Measurements from ENCODE around the gene SOD1. TPM values are rescaled to one million over a fixed set of nuclear protein-coding genes. Genes with fewer than 3 reads are reported as not detected.
A peak's percentile ranks its signal among the peaks of the same experiment; 100 is the strongest.

Gene SOD1
- total and polyA plus RNA-seq, 10 of the 15 experiments (the other 5 are each of a cell fraction or from before 2014, with no cell fraction given): 171 to 710 (median 313) TPM

DNA sequence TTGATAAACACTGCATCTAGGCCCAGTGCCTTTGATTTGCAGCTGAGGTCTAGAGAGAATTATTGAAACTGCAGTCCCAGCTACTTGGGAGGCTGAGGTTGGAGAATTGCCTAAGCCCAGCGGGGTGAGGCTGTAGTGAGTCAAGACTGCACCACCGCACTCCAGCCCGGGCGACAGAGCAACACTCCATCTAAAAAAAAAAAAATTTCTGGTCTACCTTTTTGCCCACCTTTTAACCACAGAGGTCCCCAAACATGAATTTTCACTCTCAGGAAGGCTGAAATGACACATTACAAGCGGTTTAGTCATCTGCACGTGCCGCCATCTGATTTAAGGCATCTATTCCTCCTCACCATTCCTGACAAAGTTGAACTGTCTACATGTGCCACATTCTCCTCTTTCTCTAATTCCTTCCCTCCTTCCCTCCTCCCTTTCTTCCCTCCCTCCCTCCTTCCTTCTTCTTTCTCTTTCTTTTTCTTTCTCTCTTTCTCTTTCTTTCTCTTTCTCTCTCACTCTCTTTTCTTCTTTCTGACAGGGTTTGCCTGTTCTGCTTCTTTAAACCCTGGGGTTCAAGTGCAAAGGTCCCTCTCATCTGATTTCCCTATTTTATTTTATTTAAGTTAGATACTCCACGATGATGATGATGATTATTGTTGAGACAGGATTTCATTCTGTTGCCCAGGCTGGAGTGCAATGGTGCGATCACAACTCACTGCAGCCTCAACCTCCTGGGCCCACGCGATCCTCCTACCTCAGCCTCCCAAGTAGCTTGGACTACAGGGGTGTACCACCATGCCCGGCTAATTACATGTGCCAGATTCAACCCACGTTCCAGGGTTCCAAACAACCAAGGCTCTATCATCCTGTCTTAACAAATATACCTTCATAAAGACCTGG lies 3.0 kb upstream of the SOD1 start (continued):
- TF ChIP-seq BHLHE40 (IDR thresholded peaks at IDR 0.05; ENCODE audit: borderline replicate concordance in 1 of 2, low read depth in 2 of 2, low read length in 1 of 2) (peak; percentile 87 to 88; a peak in 3 of 4 replicates), RAD21 (IDR thresholded peaks at IDR 0.05; ENCODE audit: insufficient read depth, low read depth, low read length) (no peak), DPF2 (IDR thresholded peaks at IDR 0.05) (no peak), TARDBP (IDR thresholded peaks at IDR 0.05; ENCODE audit: borderline replicate concordance) (no peak), TBL1XR1 (IDR thresholded peaks at IDR 0.05; ENCODE audit: low read depth, low read length) (no peak), MTA2 (IDR thresholded peaks at IDR 0.05; ENCODE audit: low read depth) (0 out of 2 replicates have a peak, but pooled peaks have one; percentile 19), RUNX3 (IDR thresholded peaks at IDR 0.05; ENCODE audit: low read length) (peak; percentile 90), BMI1 (IDR thresholded peaks at IDR 0.05; ENCODE audit: borderline replicate concordance) (no peak), MEF2A (IDR thresholded peaks at IDR 0.05; ENCODE audit: insufficient read depth, low read depth, low read length) (no peak), CHD2 (IDR thresholded peaks at IDR 0.05; ENCODE audit: borderline replicate concordance, low read depth, low read length) (no peak), NRF1 (conservative IDR thresholded peaks at IDR 0.05; ENCODE audit: low read depth, low read length) (no peak), SIN3A (IDR thresholded peaks at IDR 0.05; ENCODE audit: low read depth, low read length) (no peak), KDM1A (IDR thresholded peaks at IDR 0.05; ENCODE audit: borderline replicate concordance) (no peak)
- TF ChIP-seq, protein P1, sequence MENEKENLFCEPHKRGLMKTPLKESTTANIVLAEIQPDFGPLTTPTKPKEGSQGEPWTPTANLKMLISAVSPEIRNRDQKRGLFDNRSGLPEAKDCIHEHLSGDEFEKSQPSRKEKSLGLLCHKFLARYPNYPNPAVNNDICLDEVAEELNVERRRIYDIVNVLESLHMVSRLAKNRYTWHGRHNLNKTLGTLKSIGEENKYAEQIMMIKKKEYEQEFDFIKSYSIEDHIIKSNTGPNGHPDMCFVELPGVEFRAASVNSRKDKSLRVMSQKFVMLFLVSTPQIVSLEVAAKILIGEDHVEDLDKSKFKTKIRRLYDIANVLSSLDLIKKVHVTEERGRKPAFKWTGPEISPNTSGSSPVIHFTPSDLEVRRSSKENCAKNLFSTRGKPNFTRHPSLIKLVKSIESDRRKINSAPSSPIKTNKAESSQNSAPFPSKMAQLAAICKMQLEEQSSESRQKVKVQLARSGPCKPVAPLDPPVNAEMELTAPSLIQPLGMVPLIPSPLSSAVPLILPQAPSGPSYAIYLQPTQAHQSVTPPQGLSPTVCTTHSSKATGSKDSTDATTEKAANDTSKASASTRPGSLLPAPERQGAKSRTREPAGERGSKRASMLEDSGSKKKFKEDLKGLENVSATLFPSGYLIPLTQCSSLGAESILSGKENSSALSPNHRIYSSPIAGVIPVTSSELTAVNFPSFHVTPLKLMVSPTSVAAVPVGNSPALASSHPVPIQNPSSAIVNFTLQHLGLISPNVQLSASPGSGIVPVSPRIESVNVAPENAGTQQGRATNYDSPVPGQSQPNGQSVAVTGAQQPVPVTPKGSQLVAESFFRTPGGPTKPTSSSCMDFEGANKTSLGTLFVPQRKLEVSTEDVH (IDR thresholded peaks at IDR 0.05; ENCODE audit: low read depth, partially characterized antibody): no peak
- TF ChIP-seq, protein P2, sequence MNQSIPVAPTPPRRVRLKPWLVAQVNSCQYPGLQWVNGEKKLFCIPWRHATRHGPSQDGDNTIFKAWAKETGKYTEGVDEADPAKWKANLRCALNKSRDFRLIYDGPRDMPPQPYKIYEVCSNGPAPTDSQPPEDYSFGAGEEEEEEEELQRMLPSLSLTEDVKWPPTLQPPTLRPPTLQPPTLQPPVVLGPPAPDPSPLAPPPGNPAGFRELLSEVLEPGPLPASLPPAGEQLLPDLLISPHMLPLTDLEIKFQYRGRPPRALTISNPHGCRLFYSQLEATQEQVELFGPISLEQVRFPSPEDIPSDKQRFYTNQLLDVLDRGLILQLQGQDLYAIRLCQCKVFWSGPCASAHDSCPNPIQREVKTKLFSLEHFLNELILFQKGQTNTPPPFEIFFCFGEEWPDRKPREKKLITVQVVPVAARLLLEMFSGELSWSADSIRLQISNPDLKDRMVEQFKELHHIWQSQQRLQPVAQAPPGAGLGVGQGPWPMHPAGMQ (IDR thresholded peaks at IDR 0.05; ENCODE audit: borderline replicate concordance): no peak

Data from GM12878 (cell line).